ENCODE results near the gene HIPK1.
A peak's percentile ranks its signal among the peaks of the same experiment; 100 is the strongest.

Gene HIPK1

GRCh38 chr1:113913887-113914664 is 15.0 kb upstream of the HIPK1 start:
- no peak for DNase-seq

GRCh38 chr1:113916974-113917373 is 12.2 kb upstream of the HIPK1 start:
- DNase-seq: no peak

DNA sequence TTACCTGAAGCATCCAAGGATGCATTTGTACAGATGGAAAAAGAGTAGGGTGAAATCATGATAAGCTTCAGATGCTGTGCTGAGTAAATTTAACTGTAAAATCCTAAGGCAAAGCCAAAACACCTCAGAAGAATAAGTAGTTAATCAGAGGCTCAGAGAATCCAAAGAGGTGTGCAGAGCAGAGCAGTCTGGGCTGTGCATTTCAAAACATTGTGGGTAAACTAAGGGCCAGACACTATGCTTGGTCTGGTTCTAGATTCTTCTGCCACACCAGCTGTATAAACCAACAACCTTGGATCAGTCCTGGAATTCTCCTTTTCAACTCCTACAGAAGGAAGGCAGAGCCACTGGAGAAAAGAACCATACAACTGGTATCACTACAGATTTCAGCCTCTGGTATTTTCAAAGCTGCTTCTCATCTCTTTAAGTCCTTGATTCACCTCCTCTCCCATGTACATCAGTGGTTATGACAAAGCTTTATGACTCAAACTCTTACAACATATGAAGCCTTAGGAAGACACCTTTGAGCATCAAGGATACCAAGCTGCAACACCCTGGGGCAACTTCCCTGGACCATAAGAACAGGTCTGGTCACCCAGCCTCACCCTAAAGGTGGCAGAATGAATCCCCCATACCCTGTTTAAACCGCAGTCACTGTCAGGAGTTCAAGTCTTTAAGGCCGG is 11.6 kb upstream of the HIPK1 start:
- DNase-seq: peak; percentile 70

GRCh38 chr1:113918243-113918642 is 10.9 kb upstream of the HIPK1 start:
- no peak for DNase-seq

DNA sequence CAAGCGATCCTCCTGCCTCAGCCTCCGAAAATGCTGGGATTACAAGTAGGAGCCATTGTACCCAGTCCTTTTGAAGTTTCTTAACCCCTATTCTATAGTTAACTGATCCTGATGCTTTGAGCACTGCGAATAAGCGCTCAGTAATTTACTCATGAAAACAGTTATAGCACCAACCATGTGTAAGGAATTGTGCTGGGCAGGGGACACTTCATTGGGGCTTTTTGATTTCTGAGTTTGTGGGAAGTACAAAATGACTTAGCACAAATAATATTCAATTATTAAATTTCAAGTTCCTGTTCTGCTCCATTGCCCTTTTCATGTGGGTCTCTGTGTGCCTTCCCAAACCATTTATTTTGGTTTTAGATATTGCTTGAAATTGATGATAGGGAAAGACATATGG is 6.2 kb upstream of the HIPK1 start:
- no peak for DNase-seq

GRCh38 chr1:113924473-113924872 is 4.7 kb upstream of the HIPK1 start:
- no peak for DNase-seq

DNA sequence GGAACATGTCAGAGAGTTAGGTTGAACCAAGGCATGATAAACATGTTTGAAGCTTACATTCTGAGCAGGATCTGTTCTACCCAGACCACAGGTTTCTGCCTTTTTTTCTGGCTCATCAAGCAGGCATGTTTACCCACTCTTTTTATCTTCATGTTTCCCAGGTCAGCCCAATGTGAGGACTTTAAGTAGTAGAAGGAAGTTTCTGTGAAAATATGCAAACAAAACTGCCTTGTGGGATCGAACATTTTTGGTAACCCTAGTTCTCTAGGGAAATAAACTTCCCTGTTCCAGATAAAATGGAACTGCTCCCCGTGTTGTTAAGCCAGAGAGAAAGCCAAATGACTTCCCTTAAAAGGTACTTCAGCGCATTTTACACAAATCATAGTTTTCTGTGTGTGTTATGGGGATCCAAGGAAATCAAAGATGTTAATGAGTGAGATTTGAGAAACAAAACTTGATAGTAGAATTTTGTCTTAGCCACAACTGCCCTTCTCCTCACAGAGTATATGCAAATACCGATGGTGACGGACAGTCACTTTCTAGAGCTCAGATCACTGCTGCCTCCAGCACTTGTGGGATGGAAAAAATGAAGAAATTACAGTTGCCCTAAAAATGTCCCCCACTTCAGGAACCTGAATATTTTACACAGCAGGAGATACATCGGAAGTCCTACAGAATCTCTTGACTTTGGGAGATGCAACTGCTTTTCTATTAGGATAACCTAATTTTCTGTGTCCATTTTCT is 765 bp upstream of the HIPK1 start:
- no peak for DNase-seq

DNA sequence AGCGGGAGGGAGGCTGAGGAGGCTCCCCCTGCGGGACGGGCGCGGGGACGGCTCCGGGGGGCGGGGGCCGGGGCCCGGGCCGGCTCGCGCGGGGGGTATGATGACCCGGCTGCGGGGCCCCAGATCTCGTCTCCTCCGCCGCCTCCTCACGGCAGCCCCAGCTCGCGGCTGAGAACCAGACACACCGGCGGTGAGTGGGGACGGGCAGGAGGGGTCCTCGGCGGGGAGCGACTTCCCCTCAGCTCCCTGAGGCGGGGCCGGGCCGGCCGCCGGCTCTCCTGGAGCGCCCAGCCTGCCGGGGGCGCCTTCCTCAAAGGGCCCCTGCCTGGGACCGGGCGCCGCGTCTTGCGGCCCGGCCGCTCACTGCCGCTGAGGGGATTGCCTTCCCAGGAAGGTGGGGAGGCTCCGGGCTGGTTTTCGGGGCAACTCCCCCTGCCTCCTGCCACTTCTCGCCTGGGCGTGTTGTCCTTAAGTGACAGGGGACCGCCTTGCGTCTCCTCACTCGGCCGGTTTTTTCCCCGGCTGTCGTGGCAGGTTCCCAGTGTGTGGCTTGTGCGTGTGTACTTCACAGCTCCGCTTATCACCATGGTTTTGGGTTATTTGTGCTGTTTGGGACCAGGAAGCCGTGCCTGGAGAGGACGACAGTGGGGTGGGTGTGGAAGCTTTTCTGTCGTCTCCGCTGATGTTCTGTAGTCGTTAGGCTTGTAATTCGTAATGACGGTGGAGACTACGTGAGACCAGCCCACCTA is 800 bp downstream of the HIPK1 start:
- peak; percentile 17 for DNase-seq

DNA sequence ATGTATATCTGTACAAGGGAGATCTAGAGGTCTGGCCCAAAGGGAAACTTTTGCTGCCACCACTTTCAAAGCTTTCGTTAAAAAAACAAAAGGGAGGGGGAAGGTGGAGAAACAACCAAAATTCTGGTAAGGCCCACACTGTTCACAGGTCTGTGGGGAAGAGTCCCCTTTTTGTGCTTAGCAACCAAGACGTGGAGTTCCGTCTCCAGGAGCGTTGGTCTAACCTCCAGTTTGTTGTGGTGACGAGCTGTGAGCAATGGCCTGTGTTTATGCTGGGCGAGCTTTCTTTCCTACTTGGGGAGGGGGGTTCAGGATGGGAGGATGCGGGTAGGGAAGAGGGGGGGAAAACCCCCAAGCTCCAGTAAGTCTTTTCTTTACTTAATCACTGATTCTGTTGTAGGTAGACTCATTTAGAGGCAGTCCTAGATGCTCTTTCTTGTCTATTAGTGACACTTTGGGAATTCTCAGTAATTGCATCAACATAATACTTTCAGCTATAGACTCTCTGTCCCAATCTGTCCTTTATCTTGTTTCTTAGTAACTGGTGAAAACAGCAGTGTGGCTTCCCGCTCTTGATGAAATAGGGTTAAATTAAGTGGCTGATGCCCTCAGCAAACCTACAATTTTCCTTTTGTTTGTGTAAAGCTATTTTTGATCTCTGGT is 1.5 kb downstream of the HIPK1 start:
- peak; percentile 46 for DNase-seq

DNA sequence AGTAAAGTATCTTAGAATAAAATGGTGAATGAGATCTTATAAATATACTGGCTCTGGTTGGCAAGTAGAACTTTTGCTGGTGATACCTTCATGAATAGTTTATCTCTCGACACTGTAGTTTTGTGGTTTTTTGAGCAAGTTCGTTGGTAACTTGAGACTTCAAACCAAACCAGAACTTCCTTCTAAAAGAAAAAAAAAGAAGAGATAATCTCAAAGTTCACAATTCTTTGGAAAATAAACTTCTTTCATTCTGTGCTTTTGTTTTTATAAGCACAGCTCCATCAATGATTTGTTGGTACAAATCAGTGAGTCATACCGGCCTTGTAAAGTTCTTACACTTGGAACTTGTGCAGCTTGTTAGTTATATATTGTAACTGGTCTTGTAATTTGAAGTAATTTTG is 2.3 kb downstream of the HIPK1 start:
- DNase-seq: peak; percentile 52

DNA sequence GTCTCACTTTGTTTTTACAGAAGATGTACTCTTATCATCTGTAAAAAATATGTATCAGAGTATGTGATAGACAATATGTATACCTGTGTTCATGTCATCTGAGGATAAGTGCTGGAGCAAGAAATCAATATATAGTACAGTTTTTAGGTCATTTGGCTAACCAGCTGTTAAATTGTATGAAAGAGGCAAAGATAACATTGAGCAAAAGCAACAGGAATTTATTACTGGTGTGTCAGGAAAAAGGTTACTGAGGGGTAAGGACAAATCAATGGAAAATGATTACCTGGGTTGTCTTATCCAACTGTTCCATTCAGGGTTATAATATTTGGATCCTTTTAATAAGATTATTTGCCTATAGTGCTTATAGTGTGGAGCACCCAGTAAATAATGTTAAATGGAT is 4.9 kb downstream of the HIPK1 start:
- DNase-seq: no peak

DNA sequence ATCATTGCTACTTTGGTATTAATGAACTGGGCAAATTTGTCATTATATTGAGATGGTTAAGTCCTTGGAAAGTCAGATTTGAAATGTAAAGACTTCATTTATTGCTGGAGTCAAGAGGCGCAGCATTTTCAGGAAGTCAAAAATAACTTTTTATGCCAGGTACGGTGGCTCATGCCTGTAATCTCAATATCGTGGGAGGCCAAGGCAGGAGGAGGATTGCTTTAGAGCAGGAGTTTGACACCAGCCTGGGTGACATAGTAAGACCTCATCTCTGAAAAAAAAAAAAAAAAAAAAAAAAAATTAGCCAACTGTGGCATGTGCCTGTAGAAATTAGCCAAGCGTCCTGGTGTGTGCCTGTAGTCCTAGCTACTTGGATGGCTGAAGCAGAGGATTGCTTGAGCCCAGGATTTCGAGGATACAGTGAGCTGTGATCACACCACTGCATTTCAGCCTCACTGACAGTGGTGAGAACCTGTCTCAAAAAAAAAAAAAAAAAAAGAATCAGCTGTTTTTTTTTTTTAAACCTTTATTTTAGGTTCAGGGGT is 5.5 kb downstream of the HIPK1 start:
- no peak for DNase-seq

- no peak for DNase-seq
These were observed 6.1 kb downstream of the HIPK1 start for GRCh38 chr1:113935176-113935575.

DNA sequence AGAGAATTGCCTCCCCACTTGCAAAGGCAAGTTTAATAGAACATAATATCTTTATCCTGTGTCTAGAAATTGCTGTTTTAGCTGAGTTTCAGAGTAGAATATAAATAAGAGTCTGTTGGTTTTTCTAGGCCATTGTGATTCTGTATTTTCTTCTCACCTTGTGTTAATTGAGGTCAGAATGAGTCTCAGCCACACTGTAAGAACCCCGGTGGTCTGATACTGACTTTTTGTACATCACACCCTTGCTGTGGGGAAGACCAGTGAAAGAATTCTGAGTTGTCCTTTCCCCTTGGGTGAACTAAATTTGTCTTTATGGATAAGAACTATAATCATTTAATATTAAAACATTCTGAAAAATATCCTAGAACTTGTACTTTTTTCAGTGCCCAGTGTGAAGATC is 6.8 kb downstream of the HIPK1 start:
- DNase-seq: no peak

GRCh38 chr1:113937146-113937545 is 8.0 kb downstream of the HIPK1 start:
- peak; percentile 63 for DNase-seq

DNA sequence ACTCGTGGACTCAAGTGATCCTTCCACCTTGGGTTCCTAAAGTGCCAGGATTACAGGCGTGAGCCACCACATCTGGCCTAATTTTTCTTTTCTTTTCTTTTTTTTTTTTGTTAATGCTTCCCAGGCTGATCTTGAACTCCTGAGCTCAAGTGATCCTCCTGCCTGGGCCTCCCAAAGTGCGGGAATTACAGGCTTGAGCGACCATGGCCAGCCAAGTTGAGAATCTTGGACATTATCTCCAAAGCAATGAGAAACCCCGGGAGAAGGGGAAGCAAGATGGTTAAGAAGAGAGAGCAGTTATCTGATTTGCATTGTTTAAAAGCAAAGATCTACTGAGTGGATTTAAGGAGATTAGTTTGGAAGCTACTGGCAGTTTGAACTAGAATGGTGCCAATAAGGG is 9.1 kb downstream of the HIPK1 start:
- no peak for DNase-seq

DNA sequence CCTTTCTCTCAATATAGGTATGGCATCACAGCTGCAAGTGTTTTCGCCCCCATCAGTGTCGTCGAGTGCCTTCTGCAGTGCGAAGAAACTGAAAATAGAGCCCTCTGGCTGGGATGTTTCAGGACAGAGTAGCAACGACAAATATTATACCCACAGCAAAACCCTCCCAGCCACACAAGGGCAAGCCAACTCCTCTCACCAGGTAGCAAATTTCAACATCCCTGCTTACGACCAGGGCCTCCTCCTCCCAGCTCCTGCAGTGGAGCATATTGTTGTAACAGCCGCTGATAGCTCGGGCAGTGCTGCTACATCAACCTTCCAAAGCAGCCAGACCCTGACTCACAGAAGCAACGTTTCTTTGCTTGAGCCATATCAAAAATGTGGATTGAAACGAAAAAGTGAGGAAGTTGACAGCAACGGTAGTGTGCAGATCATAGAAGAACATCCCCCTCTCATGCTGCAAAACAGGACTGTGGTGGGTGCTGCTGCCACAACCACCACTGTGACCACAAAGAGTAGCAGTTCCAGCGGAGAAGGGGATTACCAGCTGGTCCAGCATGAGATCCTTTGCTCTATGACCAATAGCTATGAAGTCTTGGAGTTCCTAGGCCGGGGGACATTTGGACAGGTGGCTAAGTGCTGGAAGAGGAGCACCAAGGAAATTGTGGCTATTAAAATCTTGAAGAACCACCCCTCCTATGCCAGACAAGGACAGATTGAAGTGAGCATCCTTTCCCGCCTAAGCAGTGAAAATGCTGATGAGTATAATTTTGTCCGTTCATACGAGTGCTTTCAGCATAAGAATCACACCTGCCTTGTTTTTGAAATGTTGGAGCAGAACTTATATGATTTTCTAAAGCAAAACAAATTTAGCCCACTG is 11.5 kb downstream of the HIPK1 start:
- DNase-seq: no peak

DNA sequence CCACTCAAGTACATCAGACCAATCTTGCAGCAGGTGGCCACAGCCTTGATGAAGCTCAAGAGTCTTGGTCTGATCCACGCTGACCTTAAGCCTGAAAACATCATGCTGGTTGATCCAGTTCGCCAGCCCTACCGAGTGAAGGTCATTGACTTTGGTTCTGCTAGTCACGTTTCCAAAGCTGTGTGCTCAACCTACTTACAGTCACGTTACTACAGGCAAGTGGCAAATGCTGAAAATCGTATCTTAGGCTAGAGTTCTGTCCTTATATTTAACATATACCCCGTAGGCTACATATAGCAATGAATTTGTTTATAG is 12.1 kb downstream of the HIPK1 start:
- DNase-seq: no peak

- DNase-seq: no peak
These were observed 13.4 kb downstream of the HIPK1 start for GRCh38 chr1:113942527-113942926.

DNA sequence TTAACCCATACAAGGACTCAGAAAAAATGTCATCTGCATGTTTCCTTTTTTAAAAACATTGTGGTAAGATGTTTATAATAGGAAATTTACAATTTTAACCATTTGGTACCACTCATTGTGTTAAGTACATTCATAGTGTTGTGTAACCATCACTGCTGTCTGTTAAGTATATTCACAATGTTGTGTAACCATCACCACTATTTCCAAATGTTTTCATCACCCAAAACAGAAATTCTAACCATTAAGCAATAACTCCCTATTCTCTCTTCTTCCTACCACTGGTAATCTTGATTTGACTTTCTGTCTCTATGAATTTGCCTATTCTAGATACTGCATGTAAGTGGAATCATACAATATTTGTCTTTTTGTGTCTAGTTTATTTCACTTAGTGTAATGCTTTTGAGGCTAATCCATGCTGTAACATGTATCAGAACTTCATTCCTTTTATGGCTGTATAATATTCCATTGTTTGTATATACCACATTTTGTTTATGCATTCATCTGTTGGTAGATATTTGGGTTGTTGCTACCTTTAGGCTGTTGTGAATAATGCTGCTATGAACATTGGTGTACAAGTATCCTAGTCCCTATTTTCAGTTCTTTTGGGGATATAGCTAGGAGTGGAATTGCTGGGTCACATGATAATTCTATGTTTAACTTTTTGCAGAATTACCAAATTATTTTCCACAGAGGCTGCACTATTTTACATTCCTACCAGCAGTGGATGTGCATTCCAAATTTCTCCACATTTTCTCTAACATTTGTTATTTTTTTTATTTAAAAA is 14.1 kb downstream of the HIPK1 start:
- peak; percentile 48 for DNase-seq

DNA sequence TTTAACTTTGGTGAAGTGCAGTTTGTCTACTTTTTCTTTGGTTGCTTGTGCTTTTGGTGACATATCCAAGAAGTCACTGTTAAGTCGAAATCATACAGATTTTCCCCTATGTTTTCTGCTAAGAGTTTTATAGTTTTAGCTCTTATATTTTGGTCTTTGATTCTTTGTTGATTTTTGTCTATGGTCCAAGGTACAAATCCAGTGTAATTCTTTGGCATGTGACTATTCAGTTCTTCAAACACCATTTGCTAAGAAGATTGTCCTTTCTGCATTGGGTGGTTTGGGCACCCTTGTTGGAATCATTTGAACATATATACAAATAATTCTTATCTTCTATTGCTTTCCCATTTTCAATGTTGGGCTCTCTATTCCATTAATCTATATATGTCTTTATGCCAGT is 16.2 kb downstream of the HIPK1 start:
- no peak for DNase-seq

Data from HCEC 1CT (cell line).